Measurements from ENCODE around the gene NDST1. TPM values are rescaled to one million over a fixed set of nuclear protein-coding genes. Genes with fewer than 3 reads are reported as not detected.

NDST1 gene
- total and polyA plus RNA-seq, 10 of the 15 experiments (the other 5 are each of a cell fraction or from before 2014, with no cell fraction given): 0.20 to 53.5 (median 12.9) TPM

DNA sequence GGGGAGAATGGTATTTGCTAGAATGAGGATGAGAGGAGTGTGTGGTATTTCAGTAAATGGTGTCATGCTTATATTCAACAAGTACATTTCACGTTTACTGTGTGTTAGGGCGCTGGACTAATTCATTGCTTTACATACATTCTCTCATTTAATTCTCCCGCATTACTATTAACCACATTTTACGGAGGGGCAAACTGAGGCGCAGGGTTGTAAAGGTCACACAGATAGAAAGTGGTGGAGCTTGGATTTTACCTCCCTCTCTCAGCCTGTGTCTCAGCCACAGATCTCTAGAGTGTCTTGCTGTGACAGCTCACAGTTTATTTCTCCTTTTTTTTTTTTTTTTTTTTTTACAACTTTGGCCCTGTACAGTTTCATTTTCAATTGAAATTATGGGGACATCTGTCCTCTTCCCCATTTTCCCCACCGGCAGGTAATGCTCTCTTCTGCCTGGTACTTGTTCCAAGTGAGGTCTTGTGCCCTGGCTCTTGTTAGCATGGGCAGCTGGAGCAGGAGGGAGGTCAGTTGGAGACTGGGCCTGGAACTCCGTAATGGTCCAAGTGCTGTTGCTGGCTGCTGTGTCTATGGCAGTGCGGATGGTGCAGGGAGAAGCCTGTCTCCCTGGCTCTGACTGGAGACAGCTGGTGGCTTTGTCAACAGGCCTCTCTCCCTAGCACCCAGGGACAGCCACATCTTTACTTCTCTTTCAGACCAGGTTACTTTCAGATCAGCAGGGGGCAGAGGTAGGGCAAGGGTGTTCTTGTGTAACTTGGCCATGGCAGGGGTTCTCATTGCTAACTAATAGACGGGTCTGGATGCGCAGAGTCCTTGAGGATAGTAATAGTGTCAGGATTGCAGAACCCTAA lies 20.5 kb upstream of the NDST1 start (continued):
- TF ChIP-seq SKIL (IDR thresholded peaks at IDR 0.05; ENCODE audit: low read depth, poor library complexity, severe bottlenecking) (no peak), ATF7 (IDR thresholded peaks at IDR 0.05; ENCODE audit: low read depth) (no peak), MAX (IDR thresholded peaks at IDR 0.05; ENCODE audit: low read depth, low read length) (no peak), BACH1 (IDR thresholded peaks at IDR 0.05; ENCODE audit: borderline replicate concordance) (no peak), MYC (IDR thresholded peaks at IDR 0.05; ENCODE audit: insufficient read depth, insufficient read length, insufficient replicate concordance, low read length, severe bottlenecking) (no peak), ZNF207 (IDR thresholded peaks at IDR 0.05; ENCODE audit: borderline replicate concordance) (no peak), CBFB (IDR thresholded peaks at IDR 0.05; ENCODE audit: low read depth) (no peak), POLR2AphosphoS2 (IDR thresholded peaks at IDR 0.05; ENCODE audit: low read depth, low read length) (no peak), ZNF384 (IDR thresholded peaks at IDR 0.05; ENCODE audit: borderline replicate concordance, low read depth, low read length) (peak; percentile 84), PKNOX1 (IDR thresholded peaks at IDR 0.05) (no peak), RELA (IDR thresholded peaks at IDR 0.05; ENCODE audit: borderline replicate concordance, partially characterized antibody) (no peak), RCOR1 (conservative IDR thresholded peaks at IDR 0.05; ENCODE audit: low read depth, low read length) (no peak), PRDM15 (CRISPR knock-in tag; IDR thresholded peaks at IDR 0.05) (no peak)
- TF ChIP-seq, protein P1, sequence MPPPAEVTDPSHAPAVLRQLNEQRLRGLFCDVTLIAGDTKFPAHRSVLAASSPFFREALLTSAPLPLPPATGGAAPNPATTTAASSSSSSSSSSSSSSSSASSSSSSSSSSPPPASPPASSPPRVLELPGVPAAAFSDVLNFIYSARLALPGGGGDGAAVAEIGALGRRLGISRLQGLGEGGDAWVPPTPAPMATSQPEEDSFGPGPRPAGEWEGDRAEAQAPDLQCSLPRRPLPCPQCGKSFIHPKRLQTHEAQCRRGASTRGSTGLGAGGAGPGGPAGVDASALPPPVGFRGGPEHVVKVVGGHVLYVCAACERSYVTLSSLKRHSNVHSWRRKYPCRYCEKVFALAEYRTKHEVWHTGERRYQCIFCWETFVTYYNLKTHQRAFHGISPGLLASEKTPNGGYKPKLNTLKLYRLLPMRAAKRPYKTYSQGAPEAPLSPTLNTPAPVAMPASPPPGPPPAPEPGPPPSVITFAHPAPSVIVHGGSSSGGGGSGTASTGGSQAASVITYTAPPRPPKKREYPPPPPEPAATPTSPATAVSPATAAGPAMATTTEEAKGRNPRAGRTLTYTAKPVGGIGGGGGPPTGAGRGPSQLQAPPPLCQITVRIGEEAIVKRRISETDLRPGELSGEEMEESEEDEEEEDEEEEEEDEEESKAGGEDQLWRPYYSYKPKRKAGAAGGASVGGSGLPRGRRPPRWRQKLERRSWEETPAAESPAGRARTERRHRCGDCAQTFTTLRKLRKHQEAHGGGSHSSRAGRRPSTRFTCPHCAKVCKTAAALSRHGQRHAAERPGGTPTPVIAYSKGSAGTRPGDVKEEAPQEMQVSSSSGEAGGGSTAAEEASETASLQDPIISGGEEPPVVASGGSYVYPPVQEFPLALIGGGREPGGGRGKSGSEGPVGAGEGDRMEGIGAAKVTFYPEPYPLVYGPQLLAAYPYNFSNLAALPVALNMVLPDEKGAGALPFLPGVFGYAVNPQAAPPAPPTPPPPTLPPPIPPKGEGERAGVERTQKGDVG (CRISPR knock-in tag; IDR thresholded peaks at IDR 0.05): no peak
- TF ChIP-seq, protein P2, sequence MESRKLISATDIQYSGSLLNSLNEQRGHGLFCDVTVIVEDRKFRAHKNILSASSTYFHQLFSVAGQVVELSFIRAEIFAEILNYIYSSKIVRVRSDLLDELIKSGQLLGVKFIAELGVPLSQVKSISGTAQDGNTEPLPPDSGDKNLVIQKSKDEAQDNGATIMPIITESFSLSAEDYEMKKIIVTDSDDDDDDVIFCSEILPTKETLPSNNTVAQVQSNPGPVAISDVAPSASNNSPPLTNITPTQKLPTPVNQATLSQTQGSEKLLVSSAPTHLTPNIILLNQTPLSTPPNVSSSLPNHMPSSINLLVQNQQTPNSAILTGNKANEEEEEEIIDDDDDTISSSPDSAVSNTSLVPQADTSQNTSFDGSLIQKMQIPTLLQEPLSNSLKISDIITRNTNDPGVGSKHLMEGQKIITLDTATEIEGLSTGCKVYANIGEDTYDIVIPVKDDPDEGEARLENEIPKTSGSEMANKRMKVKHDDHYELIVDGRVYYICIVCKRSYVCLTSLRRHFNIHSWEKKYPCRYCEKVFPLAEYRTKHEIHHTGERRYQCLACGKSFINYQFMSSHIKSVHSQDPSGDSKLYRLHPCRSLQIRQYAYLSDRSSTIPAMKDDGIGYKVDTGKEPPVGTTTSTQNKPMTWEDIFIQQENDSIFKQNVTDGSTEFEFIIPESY (IDR thresholded peaks at IDR 0.05): no peak

Measured in GM12878 (cell line).